Esophagus mucosa (tissue), 1 donor: ENCODE results near the gene RAP2B. TPM values are rescaled to one million over a fixed set of nuclear protein-coding genes. Genes with fewer than 3 reads are reported as not detected.
A peak's percentile ranks its signal among the peaks of the same experiment; 100 is the strongest.
"Not testable (repeated sequence)": the region's sequence is repeated elsewhere in the genome, so short reads cannot be mapped to it uniquely, and the experiment has no call there.

Experiments used
- ATAC-seq: fragments of 200-7000 bp; cut with Tn5 transposase; one replicate; pipeline ENCODE4 v1.9.1; 2020
- total RNA-seq: library from RNA; stranded (reverse); gene quantifications from one replicate; pipeline ENCODE4 v1.2.4, GENCODE V29; 2023
- donor health status: DM: yes; HTN: yes; CAD: no.

Gene RAP2B
- total RNA-seq: 28.8 TPM

GRCh38 chr3:153161714-153162512 lies at the start of gene RAP2B:
RAP2B (plus strand) TSS chr3:153162226; CDS start chr3:153162694, 468 bp downstream.
- peak; percentile 83 for ATAC-seq

DNA sequence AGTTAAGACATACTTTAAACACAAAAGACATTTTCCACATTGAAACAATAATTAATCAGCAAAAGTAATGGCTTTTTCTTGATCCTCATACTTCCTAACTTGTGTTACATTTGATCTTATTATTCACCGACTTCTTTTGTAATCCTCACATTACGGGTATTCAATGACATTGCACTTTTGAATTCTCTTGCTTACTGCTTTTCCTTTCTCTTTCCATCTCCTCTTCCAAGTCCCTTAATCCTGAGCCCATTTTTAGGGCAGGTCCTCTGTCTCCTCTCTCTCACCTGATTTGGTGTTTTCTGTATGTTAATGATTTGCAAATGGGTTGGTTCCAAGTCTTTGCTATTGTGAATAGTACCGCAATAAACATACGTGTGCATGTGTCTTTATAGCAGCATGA lies 48.5 kb upstream of the RAP2B start:
- no peak for ATAC-seq

- not testable (repeated sequence) for ATAC-seq
These were observed 47.8 kb upstream of the RAP2B start for GRCh38 chr3:153114270-153114669.

GRCh38 chr3:153115326-153115725 lies 46.7 kb upstream of the RAP2B start:
- no peak for ATAC-seq

GRCh38 chr3:153127788-153128187 lies 34.2 kb upstream of the RAP2B start:
- no peak for ATAC-seq

GRCh38 chr3:153129426-153129825 lies 32.6 kb upstream of the RAP2B start:
- no peak for ATAC-seq

DNA sequence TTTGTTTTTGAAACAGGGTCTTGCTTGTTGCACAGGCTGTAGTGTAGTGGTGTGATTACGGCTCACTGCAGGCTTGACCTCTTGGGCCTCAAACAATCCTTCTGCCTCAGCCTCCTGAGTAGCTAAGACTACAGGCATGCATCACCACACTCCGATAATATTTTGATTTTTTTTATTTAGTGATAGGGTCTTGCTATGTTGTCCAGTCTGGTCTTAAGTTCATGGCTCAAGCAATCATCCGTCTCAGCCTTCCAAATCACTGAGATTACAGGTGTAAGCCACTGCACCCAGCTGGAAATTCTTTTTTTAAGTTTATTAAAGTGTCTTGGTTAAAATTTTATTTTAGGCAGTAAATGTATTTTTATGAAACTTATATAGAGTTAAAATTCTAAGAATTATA lies 32.2 kb upstream of the RAP2B start:
- no peak for ATAC-seq

DNA sequence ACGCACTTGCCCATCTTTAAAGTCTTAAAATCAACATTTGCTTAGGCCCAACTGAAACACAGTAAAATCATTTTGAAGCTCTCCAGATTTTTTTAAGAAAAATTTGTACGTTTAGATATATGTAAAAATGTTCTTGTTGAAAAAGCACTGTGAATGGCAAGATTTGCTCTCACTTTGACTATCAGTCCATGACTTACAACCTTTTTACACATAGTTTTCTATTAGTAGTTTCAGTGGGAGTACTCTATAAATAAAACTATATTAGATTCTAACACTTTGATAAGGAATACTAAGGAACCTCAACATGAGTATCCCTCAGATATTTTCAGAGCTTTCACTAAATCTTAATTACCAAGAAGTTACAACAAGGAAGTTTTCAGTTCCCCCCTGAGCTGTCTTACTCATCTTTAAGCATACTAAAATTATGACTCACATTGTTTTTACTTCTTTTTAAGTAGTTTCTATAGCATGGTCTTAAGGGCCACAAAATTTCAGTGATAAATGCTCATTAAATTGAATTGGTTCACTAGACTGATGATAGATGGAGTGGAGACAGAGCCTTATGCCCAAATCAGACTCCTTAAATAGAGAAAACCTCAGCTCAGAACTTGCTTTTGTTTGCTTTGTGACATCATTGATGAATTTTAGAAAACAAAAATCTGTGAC lies 31.6 kb upstream of the RAP2B start:
- peak; percentile 55 for ATAC-seq

DNA sequence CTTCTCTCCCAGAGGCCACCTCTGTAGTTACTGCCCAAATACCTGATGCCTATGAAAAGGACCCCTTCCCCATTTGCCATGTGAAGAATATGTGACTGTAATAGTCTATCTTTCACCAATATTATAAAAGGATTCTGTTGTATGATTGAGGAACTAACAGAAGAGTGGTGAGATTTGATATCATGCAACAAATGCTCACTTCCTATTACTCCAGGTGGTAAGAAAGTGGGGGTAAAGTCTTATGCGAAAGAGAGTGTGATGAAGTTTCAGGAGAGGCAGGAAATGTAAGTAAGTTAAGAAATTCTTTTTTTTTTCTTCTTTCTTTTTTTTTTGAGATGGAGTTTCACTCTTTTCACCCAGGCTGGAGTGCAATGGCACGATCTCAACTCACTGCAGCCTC lies 24.4 kb upstream of the RAP2B start:
- ATAC-seq: no peak

DNA sequence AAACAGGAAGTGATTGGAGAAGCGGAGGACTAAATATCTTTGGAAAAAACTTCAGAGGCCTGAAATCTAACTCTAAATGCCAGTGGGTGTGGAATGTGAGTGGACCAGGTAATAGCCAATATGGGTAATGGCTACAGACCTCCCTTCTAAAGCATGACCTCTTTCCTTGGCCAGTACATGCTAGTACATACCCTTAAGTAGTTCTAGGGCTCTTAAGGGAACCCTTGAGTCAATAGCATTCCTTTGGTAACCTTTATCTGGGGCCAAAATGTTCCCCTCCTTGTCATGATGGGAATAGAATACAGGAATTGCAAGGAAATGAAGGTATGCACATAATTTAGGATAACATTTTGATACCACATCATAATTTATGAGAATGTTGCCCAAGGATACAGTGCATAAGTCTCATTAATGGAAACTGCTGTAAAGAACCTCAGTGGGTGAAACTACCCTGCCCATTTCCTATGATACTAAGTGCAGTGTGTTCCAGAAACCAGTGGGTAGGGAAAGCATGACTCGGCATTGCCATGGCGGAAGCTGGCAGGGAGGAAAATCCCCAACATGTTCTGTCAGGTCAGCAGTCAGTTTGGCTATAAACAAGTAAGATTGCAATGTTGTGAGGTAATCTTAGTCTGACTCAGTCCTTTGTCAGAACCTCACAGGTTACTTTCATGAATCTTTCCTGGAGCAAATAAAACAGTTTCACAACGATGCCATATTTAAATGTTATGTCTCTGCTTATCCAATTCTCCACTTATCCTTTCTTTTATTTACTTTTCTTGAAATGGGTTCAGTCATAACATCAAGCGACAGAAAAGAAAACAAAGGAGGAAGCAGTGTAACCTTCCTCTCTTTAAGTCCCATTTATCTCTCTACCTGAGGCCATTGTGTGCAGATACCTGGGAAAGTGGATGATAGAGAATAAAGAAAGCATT lies 23.5 kb upstream of the RAP2B start:
- peak; percentile 99 for ATAC-seq

GRCh38 chr3:153142961-153143360 lies 19.1 kb upstream of the RAP2B start:
- ATAC-seq: no peak

DNA sequence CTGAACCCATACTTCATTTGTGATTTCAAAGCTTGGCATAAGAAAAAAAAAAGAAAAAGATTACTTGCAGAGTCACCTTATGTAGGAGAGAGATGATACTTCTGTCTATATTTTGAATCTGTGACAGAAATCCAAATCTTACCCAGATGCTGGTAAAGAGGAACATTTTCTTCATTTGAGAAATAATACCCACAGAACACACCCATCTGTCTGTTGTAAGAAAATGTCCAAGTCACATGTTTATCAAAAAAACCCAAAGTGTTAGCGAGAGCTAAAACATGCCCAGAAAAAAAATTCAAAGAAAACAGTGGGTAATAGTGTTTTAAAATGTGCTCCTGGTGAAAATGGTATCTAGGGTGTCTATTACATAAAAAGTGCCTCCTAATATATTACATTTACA lies 18.0 kb upstream of the RAP2B start:
- ATAC-seq: no peak

GRCh38 chr3:153144779-153145178 lies 17.2 kb upstream of the RAP2B start:
- ATAC-seq: no peak

GRCh38 chr3:153145454-153145853 lies 16.6 kb upstream of the RAP2B start:
- no peak for ATAC-seq

DNA sequence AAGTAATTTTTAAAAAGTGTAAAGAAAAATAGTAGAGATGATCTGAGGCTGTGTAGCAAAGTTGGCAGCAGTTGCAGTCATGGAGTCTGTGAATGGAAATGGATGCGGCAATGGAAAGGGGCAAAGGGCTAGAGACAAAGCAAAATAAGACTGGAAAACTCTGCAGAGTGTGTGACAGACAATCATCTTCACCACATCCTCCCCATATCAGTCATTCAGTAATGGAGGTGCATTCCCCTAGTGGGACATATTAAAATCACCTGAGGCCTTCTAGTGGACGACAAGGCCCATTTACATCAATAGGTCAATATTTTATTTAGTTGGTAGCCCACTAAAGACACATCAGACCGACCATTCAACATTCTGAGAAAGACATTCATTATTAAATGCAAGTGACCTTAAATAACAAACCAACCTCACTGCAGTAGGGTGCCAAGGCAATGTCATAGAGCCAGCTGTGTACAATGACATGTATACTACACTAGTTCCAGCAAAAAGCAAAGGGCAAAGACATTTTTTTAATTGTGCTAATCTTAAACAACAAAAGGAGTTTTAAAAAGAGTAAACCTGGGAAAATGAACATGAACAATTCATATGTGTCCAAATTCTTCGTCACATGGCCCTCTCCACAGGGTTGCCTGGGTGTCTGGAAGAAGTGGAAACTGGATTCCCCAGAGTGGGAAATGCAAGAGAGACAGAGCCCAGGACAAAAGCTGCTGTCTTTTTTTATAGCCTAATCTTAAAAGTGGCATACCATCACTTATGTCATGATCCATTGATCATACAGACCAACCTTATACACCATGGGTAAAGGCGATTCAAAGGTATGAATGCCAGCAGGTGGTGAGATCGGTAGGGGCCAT lies 15.6 kb upstream of the RAP2B start:
- no peak for ATAC-seq

DNA sequence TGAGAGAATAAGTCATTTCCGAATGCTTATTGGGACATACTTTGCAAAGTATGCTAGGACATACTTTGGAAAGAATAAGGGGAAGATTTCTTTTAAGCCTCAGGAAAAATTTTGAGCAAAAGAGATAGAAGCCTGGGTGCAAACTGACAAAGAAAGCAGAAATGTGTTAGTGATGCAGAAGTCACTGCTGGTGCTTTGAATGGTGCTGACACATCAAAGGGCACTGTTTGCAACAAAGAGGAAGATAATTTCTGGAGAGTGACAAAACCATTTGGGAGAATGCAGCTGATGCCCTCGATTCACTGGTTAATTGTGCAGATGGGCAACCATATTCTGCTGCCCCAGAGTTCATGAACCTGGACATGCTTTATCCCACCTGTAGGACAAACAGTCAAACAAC lies 11.0 kb upstream of the RAP2B start:
- ATAC-seq: no peak

DNA sequence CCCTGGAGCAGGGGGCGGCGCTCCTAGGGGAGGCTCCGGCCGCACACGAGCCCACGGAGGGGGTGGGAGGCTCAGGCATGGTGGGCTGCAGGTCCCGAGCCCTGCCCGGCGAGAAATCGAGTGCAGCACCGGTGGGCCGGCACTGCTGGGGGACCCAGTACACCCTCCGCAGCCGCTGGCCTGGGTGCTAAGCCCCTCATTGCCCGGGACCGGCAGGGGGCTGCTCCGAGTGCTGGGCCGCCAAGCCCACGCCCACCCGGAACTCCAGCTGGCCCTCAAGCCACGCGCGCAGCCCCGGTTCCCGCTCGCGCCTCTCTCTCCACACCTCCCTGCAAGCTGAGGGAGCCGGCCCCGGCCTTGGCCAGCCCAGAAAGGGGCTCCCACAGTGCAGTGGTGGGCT lies 6.2 kb upstream of the RAP2B start:
- ATAC-seq: not testable (repeated sequence)

GRCh38 chr3:153158189-153158588 lies 3.8 kb upstream of the RAP2B start:
- no peak for ATAC-seq

- ATAC-seq: no peak
These were observed 2.9 kb upstream of the RAP2B start for GRCh38 chr3:153158961-153159735.

DNA sequence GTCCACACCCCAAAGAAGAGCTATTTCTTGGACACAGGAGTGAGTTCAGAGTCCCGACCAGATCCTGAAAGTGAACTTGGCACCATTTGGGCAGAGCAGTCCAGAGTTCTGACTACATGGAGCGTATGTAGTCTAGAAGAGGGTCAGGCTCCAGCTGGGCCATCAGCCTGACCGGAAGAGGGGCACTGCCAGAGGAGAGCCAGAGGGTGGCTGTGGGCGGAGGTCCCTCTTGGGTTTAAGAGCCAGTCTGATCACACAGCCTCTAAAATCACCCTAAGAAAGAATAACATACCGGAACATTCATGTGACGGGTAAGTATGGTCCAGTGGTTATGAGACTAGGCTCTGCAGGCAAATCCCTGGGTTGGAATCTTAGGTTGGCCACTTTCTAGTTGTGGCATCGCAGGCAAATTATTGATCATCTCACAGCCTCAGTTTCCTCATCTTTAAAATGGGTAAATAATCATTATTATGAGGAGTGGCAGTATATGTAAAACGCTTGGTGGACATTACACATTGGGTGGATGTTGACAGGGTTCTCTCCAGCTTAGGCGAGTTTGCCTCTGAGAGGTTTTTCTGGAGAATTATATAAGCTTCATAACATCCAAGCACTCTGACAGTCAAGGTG lies 2.1 kb upstream of the RAP2B start:
- ATAC-seq: no peak
